Measurements from ENCODE around the gene CMBL. TPM values are rescaled to one million over a fixed set of nuclear protein-coding genes. Genes with fewer than 3 reads are reported as not detected.
A peak's percentile ranks its signal among the peaks of the same experiment; 100 is the strongest.
"Not testable (repeated sequence)": the region's sequence is repeated elsewhere in the genome, so short reads cannot be mapped to it uniquely, and the experiment has no call there.

CMBL gene
- total and polyA plus RNA-seq, 5 experiments from 2014 or later = 0.35 to 0.69 (median 0.51) TPM

DNA sequence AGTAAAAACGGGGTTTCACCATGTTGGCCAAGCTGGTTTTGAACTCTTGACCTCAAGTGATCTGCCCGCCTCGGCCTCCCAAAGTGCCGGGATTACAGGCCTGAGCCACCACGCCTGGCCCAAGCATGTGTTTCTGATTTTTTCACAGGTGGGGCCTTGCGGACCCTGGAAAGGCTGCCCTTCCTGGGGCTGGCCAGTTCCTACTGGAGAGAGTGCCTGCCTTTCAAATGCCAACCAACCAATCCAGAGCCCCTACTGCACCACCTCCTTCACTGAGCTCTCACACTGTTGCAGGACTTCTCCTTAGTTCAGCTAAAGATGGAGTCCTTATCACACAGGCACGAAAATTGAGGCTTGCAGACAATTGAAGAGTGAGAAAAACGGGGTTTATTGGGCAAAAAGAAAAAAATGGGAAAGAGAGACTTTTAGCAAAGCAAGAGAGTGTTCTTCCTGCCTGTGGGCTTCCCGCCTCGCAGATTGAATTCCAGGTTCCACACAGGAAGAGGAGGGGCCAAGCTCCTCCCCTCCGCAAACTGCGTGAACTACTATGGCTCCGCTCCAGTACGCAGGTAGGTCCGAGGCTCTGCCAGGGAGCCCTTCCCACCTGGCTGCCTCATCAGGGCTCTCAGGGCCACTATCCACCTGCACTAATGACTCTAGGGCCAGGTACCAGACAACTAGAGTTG lies 8.3 kb upstream of the CMBL start:
- Mint-ChIP-seq H3K27ac (no peak overlapping the region), H3K9me3 (no peaks in the 10 kb centered on the region), H3K4me1 (no peaks in the 10 kb centered on the region), H3K4me3 (no peak overlapping the region), H3K27me3 (peaks cover 0 to 4% (median 1%) of the 10 kb centered on the region in 5 donors), H3K36me3 (no peaks in the 10 kb centered on the region)
- no peak for ATAC-seq
- POLR2A ChIA-PET = no interaction called here
- DNase-seq = no peak

DNA sequence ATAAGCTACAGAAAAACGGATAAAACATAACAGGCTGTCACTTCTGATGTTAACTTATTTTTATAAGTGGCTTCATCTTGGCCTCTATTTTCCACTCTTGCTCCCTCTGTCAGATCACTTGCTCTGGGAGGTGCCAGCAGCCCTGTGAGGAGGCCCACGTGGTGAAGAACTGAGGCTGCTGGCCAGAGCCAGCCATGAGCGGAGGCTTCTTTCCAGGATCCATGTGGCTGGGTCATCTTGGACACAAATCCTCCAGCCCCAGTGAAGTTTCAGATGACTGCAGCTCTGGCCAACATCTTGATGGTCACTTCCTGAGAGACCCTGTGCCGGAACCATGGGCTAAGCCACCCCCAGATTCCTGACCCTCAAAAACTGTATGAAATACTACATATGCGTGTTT lies 7.5 kb upstream of the CMBL start:
- Mint-ChIP-seq H3K4me3 (no peak overlapping the region), H3K4me1 (no peaks in the 10 kb centered on the region), H3K9me3 (no peaks in the 10 kb centered on the region), H3K36me3 (no peaks in the 10 kb centered on the region), H3K27me3 (peaks cover 0 to 7% (median 4%) of the 10 kb centered on the region in 5 donors), H3K27ac (no peak overlapping the region)
- no peak for DNase-seq
- ATAC-seq = no peak
- POLR2A ChIA-PET = no interaction called here

GRCh38 chr5:10311595-10312425 lies 4.1 kb upstream of the CMBL start:
- POLR2A ChIA-PET = no interaction called here
- Mint-ChIP-seq H3K9me3 (no peaks in the 10 kb centered on the region), H3K27ac (no peak overlapping the region)

DNA sequence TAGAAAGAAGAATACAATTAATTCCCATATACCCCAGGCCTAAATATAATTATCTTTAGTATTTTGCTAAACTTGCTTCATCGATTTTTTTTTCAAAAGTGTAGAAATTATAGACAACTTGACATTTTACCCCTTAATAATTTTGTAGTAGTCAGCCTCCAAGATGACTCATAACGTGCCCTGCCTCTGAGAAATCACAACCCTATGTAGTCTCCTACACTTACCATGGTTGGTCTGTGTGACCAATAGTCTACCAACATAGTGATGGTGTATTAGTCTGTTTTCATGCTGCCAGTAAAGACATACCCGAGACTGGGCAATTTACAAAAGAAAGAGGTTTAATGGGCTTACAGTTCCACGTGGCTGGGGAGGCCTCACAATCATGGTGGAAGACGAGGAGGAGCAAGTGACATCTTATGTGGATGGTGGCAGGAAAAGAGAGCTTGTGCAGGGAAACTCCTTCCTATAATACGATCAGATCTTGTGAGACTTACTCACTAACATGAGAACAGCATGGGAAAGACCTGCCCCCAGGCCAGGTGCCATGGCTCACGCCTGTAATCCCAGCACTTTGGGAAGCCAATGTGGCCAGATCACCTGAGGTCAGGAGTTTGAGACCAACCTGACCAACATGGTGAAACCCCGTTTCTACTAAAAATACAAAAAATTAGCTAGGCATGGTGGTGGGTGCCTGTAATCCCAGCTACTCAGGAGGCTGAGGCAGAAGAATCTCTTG lies 3.3 kb upstream of the CMBL start:
- H3K9me3 Mint-ChIP-seq, H3K4me3 Mint-ChIP-seq, H3K36me3 Mint-ChIP-seq, ATAC-seq, POLR2A ChIA-PET, H3K27ac Mint-ChIP-seq, H3K4me1 Mint-ChIP-seq, DNase-seq: not testable (repeated sequence)
- H3K27me3 Mint-ChIP-seq = peaks cover 5 to 28% (median 21%) of the 10 kb centered on the region in 5 donors

More at GRCh38 chr5:10311595-10312425, 4.1 kb upstream of the CMBL start:
- DNase-seq = no peak
- peaks cover 5 to 9% (median 6%) of the 10 kb centered on the region in 4 donors for H3K4me1 Mint-ChIP-seq
- peaks cover 5 to 21% (median 16%) of the 10 kb centered on the region in 5 donors for H3K27me3 Mint-ChIP-seq
- no peak overlapping the region for H3K4me3 Mint-ChIP-seq
- no peak for ATAC-seq
- no peaks in the 10 kb centered on the region for H3K36me3 Mint-ChIP-seq

DNA sequence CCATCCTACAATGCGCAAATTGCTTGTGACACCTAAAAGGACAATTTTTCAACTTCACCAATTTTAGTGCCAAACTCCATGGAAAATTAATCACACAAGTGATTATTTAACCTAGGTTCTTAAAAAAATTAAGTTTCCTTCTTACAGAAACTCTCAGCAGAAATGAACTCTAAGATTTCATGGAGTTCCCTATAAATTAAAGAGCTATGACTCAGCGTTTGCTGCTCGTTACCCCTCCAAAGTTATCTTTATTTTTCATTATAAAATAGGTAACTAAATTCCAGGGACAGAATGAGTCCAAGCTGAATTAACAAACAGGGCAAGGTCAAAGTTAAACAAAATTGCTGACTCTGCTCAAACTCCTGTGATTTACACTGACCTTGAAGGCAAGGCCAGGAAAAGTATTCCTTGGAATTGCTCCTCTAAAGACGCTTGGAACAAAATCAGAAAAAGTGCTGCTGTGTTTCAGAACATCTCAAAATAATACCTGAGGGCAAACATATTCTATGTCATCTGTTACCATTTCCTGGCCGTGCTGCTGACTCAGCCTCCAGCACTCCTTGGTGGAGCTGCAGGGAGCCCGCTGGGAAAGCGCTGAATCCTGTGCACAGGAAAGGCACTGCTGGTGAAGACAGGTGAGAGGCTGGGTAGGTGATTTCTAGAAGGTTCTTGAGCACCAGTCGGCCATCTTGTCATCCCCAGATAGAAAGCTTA lies 2.5 kb upstream of the CMBL start:
- H3K27ac Mint-ChIP-seq = no peak overlapping the region
- no peaks in the 10 kb centered on the region for H3K36me3 Mint-ChIP-seq
- no peaks in the 10 kb centered on the region for H3K9me3 Mint-ChIP-seq
- DNase-seq (no peak), ATAC-seq (no peak)
- POLR2A ChIA-PET = no interaction called here
- peaks cover 5 to 28% (median 24%) of the 10 kb centered on the region in 5 donors for H3K27me3 Mint-ChIP-seq
- H3K4me3 Mint-ChIP-seq = no peak overlapping the region
- peaks cover 5 to 9% (median 6%) of the 10 kb centered on the region in 4 donors for H3K4me1 Mint-ChIP-seq

DNA sequence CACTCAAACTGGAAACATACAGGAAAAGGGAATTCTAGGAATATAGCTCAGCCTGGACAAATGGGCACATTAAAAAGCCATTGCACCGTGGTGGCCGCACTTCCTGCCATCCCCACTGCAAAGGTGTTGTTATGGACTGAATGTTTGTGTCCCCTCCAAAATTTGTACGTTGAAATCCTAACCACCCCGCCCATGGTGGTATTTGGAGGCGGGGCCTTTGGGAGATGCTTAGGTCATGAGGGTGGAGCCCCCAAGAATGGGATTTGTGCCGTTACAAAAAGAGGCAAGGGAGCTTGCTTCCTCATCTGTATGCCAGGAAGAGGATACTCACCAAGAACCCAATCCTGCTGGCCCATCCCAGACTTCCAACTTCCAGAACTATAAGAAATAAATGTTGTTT lies 1.1 kb upstream of the CMBL start:
- ATAC-seq (no peak), DNase-seq (no peak)
- H3K36me3 Mint-ChIP-seq = no peaks in the 10 kb centered on the region
- H3K9me3 Mint-ChIP-seq = no peaks in the 10 kb centered on the region
- peak overlapping the region in 9 of 10 donors; percentile 30 to 78 (median 47) for H3K4me3 Mint-ChIP-seq
- peaks cover 5 to 9% (median 6%) of the 10 kb centered on the region in 4 donors for H3K4me1 Mint-ChIP-seq
- POLR2A ChIA-PET = no interaction called here
- peaks cover 5 to 28% (median 25%) of the 10 kb centered on the region in 5 donors for H3K27me3 Mint-ChIP-seq
- no peak overlapping the region for H3K27ac Mint-ChIP-seq

DNA sequence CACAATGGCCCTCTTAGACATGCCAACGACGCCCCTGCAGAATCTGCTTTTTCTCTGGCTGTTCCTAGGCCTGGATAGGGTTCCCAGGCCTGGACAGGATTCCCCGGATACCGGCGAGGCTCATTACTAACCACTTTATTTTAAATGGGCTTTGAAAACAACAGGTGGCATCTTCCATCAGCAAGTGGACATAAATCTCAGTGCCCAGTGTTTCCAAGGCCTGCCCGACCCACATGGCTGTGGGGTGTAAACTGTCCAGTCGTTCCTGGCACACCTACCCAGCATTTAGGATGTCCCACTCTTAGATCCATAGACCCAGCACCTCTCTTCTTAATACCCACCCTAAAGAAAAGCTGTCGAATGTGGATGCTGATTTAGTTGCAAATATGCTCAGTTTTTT lies 896 bp downstream of the CMBL start:
- Mint-ChIP-seq H3K9me3 (no peaks in the 10 kb centered on the region), H3K27ac (peak overlapping the region in 1 of 10 donors; percentile 34), H3K36me3 (no peaks in the 10 kb centered on the region), H3K4me1 (peaks cover 5 to 9% (median 6%) of the 10 kb centered on the region in 4 donors), H3K27me3 (peaks cover 5 to 28% (median 25%) of the 10 kb centered on the region in 5 donors), H3K4me3 (peak overlapping the region; percentile 16 to 96 (median 86))
- no peak for DNase-seq
- POLR2A ChIA-PET = no interaction called here
- no peak for ATAC-seq

DNA sequence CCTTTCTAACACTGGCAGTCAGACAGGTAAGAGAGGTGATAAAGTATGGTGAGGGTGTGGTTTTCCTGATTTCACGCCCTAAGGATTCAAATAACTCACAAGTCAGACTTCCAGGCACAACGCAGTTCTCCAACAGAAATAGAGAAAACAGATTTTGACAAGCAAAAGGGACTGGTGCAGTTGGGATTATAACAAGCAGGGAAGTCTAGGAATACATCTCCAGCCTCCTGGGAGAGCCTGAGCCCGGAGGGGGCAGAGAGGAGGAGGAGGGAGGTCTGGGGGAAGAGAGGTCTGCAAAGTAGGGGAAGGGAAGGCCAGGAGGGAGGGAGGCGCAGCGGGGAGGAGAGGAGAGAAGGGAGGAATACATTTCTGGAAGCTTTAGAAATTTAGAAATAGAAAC lies 1.6 kb downstream of the CMBL start:
- DNase-seq (no peak), ATAC-seq (no peak)
- H3K4me3 Mint-ChIP-seq = peak overlapping the region in 5 of 10 donors; percentile 22 to 88 (median 30)
- no peaks in the 10 kb centered on the region for H3K36me3 Mint-ChIP-seq
- H3K27me3 Mint-ChIP-seq = peaks cover 1 to 28% (median 22%) of the 10 kb centered on the region in 5 donors
- H3K9me3 Mint-ChIP-seq = no peaks in the 10 kb centered on the region
- POLR2A ChIA-PET = no interaction called here
- H3K4me1 Mint-ChIP-seq = peaks cover 5 to 9% (median 6%) of the 10 kb centered on the region in 4 donors
- no peak overlapping the region for H3K27ac Mint-ChIP-seq

GRCh38 chr5:10304932-10305331 lies 2.8 kb downstream of the CMBL start:
- H3K4me1 Mint-ChIP-seq = peaks cover 5 to 9% (median 6%) of the 10 kb centered on the region in 4 donors
- H3K9me3 Mint-ChIP-seq = no peaks in the 10 kb centered on the region
- ATAC-seq (no peak), DNase-seq (no peak)
- no peak overlapping the region for H3K27ac Mint-ChIP-seq
- no peaks in the 10 kb centered on the region for H3K36me3 Mint-ChIP-seq
- POLR2A ChIA-PET = no interaction called here
- peaks cover 1 to 26% (median 18%) of the 10 kb centered on the region in 5 donors for H3K27me3 Mint-ChIP-seq
- no peak overlapping the region for H3K4me3 Mint-ChIP-seq

GRCh38 chr5:10303699-10304170 lies 4.0 kb downstream of the CMBL start:
- Mint-ChIP-seq H3K4me3 (no peak overlapping the region), H3K36me3 (no peaks in the 10 kb centered on the region), H3K27ac (no peak overlapping the region), H3K9me3 (no peaks in the 10 kb centered on the region), H3K27me3 (peaks cover 1 to 22% (median 17%) of the 10 kb centered on the region in 5 donors), H3K4me1 (peaks cover 5 to 9% (median 6%) of the 10 kb centered on the region in 4 donors)
- ATAC-seq = no peak
- DNase-seq = no peak
- POLR2A ChIA-PET = no interaction called here

GRCh38 chr5:10303201-10303600 lies 4.5 kb downstream of the CMBL start:
- Mint-ChIP-seq H3K36me3 (no peaks in the 10 kb centered on the region), H3K9me3 (no peaks in the 10 kb centered on the region), H3K27ac (no peak overlapping the region), H3K27me3 (peaks cover 0 to 19% (median 15%) of the 10 kb centered on the region in 5 donors), H3K4me3 (no peak overlapping the region), H3K4me1 (peaks cover 5 to 9% (median 6%) of the 10 kb centered on the region in 4 donors)
- DNase-seq (no peak), ATAC-seq (no peak)
- POLR2A ChIA-PET = no interaction called here

DNA sequence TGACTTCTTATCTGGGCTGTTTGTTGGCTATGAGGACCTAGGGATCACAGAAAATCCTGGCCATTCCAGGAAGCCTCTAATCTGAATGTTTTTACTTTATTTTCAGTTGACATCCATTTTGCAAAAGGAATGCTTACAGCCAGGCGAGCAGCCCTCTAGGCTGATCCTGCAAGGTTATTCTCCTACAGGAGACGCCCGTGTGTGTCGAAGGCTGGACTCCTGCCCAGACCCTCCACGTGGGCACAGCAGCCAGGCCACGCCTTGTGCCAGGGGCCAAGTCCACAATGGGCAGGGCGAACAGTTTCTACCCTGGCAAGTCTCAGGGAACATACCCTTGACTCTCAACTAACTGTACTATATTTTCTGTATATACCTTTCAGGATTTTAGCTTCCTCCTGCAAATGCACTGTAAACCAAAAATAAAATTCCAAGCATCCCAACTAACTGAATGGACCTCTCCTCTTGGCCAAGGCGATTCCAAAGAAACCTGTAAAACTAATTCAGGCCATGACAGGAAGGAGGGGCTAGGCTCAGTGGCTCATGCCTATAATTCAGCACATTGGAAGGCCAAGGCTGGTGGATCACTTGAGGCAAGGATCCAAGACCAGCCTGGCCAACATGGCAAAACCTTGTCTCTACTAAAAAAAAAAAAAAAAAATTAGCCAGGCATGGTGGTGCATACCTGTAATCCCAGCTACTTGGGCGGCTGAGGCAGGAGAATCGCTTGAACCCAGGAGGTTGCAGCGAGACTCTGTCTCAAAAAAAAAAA lies 5.7 kb downstream of the CMBL start:
- Mint-ChIP-seq H3K4me3 (no peak overlapping the region), H3K27me3 (peaks cover 0 to 14% (median 11%) of the 10 kb centered on the region in 5 donors), H3K4me1 (peaks cover 0 to 2% (median 2%) of the 10 kb centered on the region in 4 donors), H3K36me3 (no peaks in the 10 kb centered on the region), H3K27ac (no peak overlapping the region), H3K9me3 (no peaks in the 10 kb centered on the region)
- POLR2A ChIA-PET = no interaction called here
- ATAC-seq (no peak), DNase-seq (no peak)

Measured in naive thymus-derived CD8-positive, alpha-beta T cell (primary cell).